GM12874 (cell line): ENCODE results near the gene SMIM36.

ENCODE experiments used
- CTCF ChIP-seq: IDR thresholded peaks from 2 replicates; pipeline ENCODE4 v1.5.1; 2011; ENCODE audit warnings: low read depth, mild to moderate bottlenecking, control low read depth, low read length, moderate library complexity; ENCODE audit not compliant: insufficient read depth

Gene SMIM36

GRCh38 chr17:55442462-55442861 lies 68.8 kb downstream of the SMIM36 start:
- TF ChIP-seq CTCF: no peak

- TF ChIP-seq CTCF: no peak
Measured at GRCh38 chr17:55441544-55441943, 69.7 kb downstream of the SMIM36 start.

GRCh38 chr17:55440391-55440790 lies 70.9 kb downstream of the SMIM36 start:
- TF ChIP-seq CTCF: no peak

- TF ChIP-seq CTCF: no peak
Measured at GRCh38 chr17:55437159-55437605, 74.1 kb downstream of the SMIM36 start.

GRCh38 chr17:55436224-55437158 lies 74.8 kb downstream of the SMIM36 start:
- TF ChIP-seq CTCF: no peak

GRCh38 chr17:55435408-55435807 lies 75.8 kb downstream of the SMIM36 start:
- no peak for TF ChIP-seq CTCF

- TF ChIP-seq CTCF: no peak
Measured at GRCh38 chr17:55434721-55435120, 76.5 kb downstream of the SMIM36 start.
